H1 (cell line): ENCODE measurements around the gene MGLL. TPM values are rescaled to one million over a fixed set of nuclear protein-coding genes. Genes with fewer than 3 reads are reported as not detected.

Source experiments
- CTCF ChIA-PET: fragments of 300-600 bp; sonication (Branson Sonifier 250); formaldehyde crosslinking; loops from one replicate; lab custom pipeline; 2021; ENCODE audit not compliant: partially characterized antibody; lab: Charles Lee
- POLR2A ChIA-PET: fragments of 300-600 bp; sonication (Branson Sonifier 250); formaldehyde crosslinking; loops from one replicate; lab custom pipeline; 2021; ENCODE audit warnings: inconsistent platforms; ENCODE audit not compliant: partially characterized antibody; lab: Charles Lee
- DNase-seq, 2 experiments: peaks; one replicate each; pipeline versions ENCODE4 v3.0.0 to v3.0.0-alpha.2; 2010 to 2022; ENCODE audit warnings: low spot score in 2 of 2, low read depth in 1 of 2, mixed read lengths in 1 of 2
- FAIRE-seq: peaks from 2 replicates; lab custom pipeline; 2011; peaks lifted over from hg19 to GRCh38; lab: Jason Lieb, UNC
- H2AFZ ChIP-seq: 2 replicates; pipeline ENCODE4 v1.8.1; 2012; ENCODE audit warnings: low read length, inconsistent platforms
- H2AK5ac ChIP-seq: 2 replicates; pipeline ENCODE4 v1.6.1; 2013; ENCODE audit warnings: low read depth, low read length
- H2BK120ac ChIP-seq: replicated peaks from 2 replicates; pipeline ENCODE3; 2013; ENCODE audit warnings: low read depth, low read length, inconsistent platforms
- H2BK12ac ChIP-seq: 2 replicates; pipeline ENCODE4 v1.6.1; 2013; ENCODE audit warnings: low read depth, low read length
- H2BK15ac ChIP-seq: 2 replicates; pipeline ENCODE4 v1.6.1; 2013; ENCODE audit warnings: low read length
- H2BK20ac ChIP-seq: 2 replicates; pipeline ENCODE4 v1.6.1; 2013; ENCODE audit warnings: low read length
- H2BK5ac ChIP-seq: 2 replicates; pipeline ENCODE4 v1.6.1; 2013; ENCODE audit warnings: low read depth, low read length
- H3K14ac ChIP-seq: 2 replicates; pipeline ENCODE4 v1.6.1; 2013; ENCODE audit warnings: inconsistent platforms; ENCODE audit not compliant: insufficient read length
- H3K18ac ChIP-seq: 2 replicates; pipeline ENCODE4 v1.6.1; 2013; ENCODE audit warnings: low read length; ENCODE audit errors: extremely low read depth
- H3K23ac ChIP-seq: 2 replicates; pipeline ENCODE4 v1.6.1; 2013; ENCODE audit warnings: inconsistent platforms; ENCODE audit not compliant: insufficient read length
- H3K23me2 ChIP-seq: 2 replicates; pipeline ENCODE4 v1.6.1; 2013; ENCODE audit warnings: low read depth, low read length
- H3K27ac ChIP-seq: 2 replicates; pipeline ENCODE4 v1.6.1; 2011; ENCODE audit warnings: low read depth, low read length, inconsistent platforms
- H3K27me3 ChIP-seq, 4 experiments: replicated peaks in 1 of 4; 1 replicate in 1 of 4; 2 replicates in 3 of 4; pipeline versions ENCODE4 v1.6.1 to v1.8.1; 2011 to 2013; ENCODE audit warnings: low read length in 3 of 4, mild to moderate bottlenecking in 3 of 4, inconsistent platforms in 2 of 4, mixed read lengths in 2 of 4, moderate library complexity in 1 of 4; ENCODE audit not compliant: control insufficient read depth in 3 of 4, insufficient read depth in 3 of 4; ENCODE audit errors: extremely low read depth in 1 of 4
- H3K36me3 ChIP-seq, 4 experiments: 2 replicates each; pipeline versions ENCODE4 v1.6.1 to v1.8.1; 2011 to 2013; ENCODE audit warnings: mild to moderate bottlenecking in 4 of 4, low read length in 3 of 4, moderate library complexity in 2 of 4, control low read depth in 1 of 4, inconsistent platforms in 1 of 4; ENCODE audit not compliant: insufficient read depth in 4 of 4, control insufficient read depth in 2 of 4
- H3K4ac ChIP-seq: replicated peaks from 2 replicates; pipeline ENCODE3; 2013; ENCODE audit warnings: low read length, low read depth, mixed read lengths, inconsistent platforms; ENCODE audit not compliant: insufficient read length
- H3K4me1 ChIP-seq, 4 experiments: replicated peaks in 1 of 4; 1 replicate in 1 of 4; 2 replicates in 3 of 4; pipeline versions ENCODE4 v1.6.1 to v1.8.1; 2011 to 2013; ENCODE audit warnings: low read length in 3 of 4, inconsistent platforms in 2 of 4, mixed read lengths in 1 of 4; ENCODE audit not compliant: insufficient read depth in 4 of 4, control insufficient read depth in 3 of 4
- H3K4me2 ChIP-seq, 2 experiments: 2 replicates each; pipeline versions ENCODE4 v1.6.1 to v1.8.1; 2011 to 2013; ENCODE audit warnings: low read depth in 2 of 2, low read length in 2 of 2, control low read depth in 1 of 2, inconsistent platforms in 1 of 2, mild to moderate bottlenecking in 1 of 2; ENCODE audit not compliant: insufficient read depth in 1 of 2
- H3K4me3 ChIP-seq, 4 experiments: fragments of 200-600, 300-600 bp in 1 of 4; sonication (generic), shearing (Covaris generic), sonication (Bioruptor Twin) in 1 of 4; 2 replicates each; pipeline versions ENCODE4 v1.5.1 to v1.8.1; 2011 to 2016; ENCODE audit warnings: low read length in 4 of 4, low read depth in 3 of 4, control low read depth in 2 of 4, inconsistent platforms in 2 of 4, mild to moderate bottlenecking in 2 of 4, mixed read lengths in 1 of 4, moderate library complexity in 1 of 4; ENCODE audit not compliant: insufficient read depth in 2 of 4; ENCODE audit errors: extremely low read depth in 1 of 4
- H3K56ac ChIP-seq: replicated peaks from 2 replicates; pipeline ENCODE3; 2013; ENCODE audit warnings: low read depth, mild to moderate bottlenecking, mixed read lengths, low read length, inconsistent platforms; ENCODE audit not compliant: insufficient read length
- H3K79me1 ChIP-seq: 2 replicates; pipeline ENCODE4 v1.6.1; 2013; ENCODE audit warnings: low read depth, low read length, control low read depth
- H3K79me2 ChIP-seq, 2 experiments: 2 replicates each; pipeline versions ENCODE4 v1.6.1 to v1.8.1; 2012 to 2013; ENCODE audit warnings: low read length in 2 of 2, mild to moderate bottlenecking in 2 of 2, inconsistent platforms in 1 of 2; ENCODE audit not compliant: insufficient read depth in 2 of 2, control insufficient read depth in 1 of 2
- H3K9ac ChIP-seq, 4 experiments: replicated peaks in 1 of 4; 1 replicate in 1 of 4; 2 replicates in 3 of 4; pipeline versions ENCODE4 v1.6.1 to v1.8.1; 2011 to 2013; ENCODE audit warnings: low read depth in 3 of 4, low read length in 3 of 4, control low read depth in 2 of 4, mild to moderate bottlenecking in 2 of 4, moderate library complexity in 2 of 4, inconsistent platforms in 1 of 4; ENCODE audit errors: extremely low read depth in 1 of 4
- H3K9me3 ChIP-seq, 2 experiments: 2 replicates each; pipeline versions ENCODE4 v1.6.1 to v1.8.1; 2012 to 2013; ENCODE audit warnings: mild to moderate bottlenecking in 2 of 2, moderate library complexity in 2 of 2, control low read depth in 1 of 2, inconsistent platforms in 1 of 2, low read depth in 1 of 2, low read length in 1 of 2, mixed read lengths in 1 of 2; ENCODE audit not compliant: insufficient read depth in 2 of 2
- H4K20me1 ChIP-seq, 2 experiments: replicated peaks in 1 of 2; 2 replicates each; pipeline versions ENCODE3 to v1.8.1; 2011 to 2013; ENCODE audit warnings: inconsistent platforms in 2 of 2, low read length in 2 of 2, mild to moderate bottlenecking in 1 of 2; ENCODE audit not compliant: insufficient read depth in 2 of 2, control insufficient read depth in 1 of 2
- H4K5ac ChIP-seq: 2 replicates; pipeline ENCODE4 v1.6.1; 2013; ENCODE audit warnings: low read length, low read depth, mixed read lengths, inconsistent platforms; ENCODE audit not compliant: insufficient read length
- H4K8ac ChIP-seq: 2 replicates; pipeline ENCODE4 v1.8.0; 2013; ENCODE audit warnings: mild to moderate bottlenecking, moderate library complexity, low read length, inconsistent platforms; ENCODE audit not compliant: insufficient read depth; ENCODE audit errors: extremely low read depth
- H4K91ac ChIP-seq: replicated peaks from 2 replicates; pipeline ENCODE3; 2013; ENCODE audit warnings: low read length, mixed read lengths, inconsistent platforms; ENCODE audit not compliant: insufficient read length
- CTBP2 ChIP-seq: IDR thresholded peaks from 2 replicates; pipeline ENCODE4 v1.7.0; 2011; ENCODE audit warnings: borderline replicate concordance, mild to moderate bottlenecking, moderate library complexity, mixed read lengths, low read length; ENCODE audit not compliant: insufficient read depth, insufficient read length
- WGBS, 2 experiments: shearing (Covaris generic) in 1 of 2; methylation state at CpG; one replicate each; pipeline versions ENCODE4 v1.1.6 to v1.1.7; 2013 to 2015; ENCODE audit warnings: low lambda C conversion rate in 2 of 2, mixed read lengths in 2 of 2, inconsistent platforms in 1 of 2, low coverage in 1 of 2, missing lambda C conversion rate in 1 of 2; ENCODE audit not compliant: insufficient replicate concordance in 2 of 2, insufficient coverage in 1 of 2, insufficient read length in 1 of 2; ENCODE audit errors: extremely low coverage in 1 of 2, missing lambda C conversion rate in 1 of 2; 5-methylcytosine and 5-hydroxymethylcytosine counted together
- polyA plus RNA-seq, 7 experiments: library from polyadenylated mRNA; depleted of rRNA in 3 of 7; stranded (reverse) in 5 of 7; unstranded in 2 of 7; fragments of >200 nt in 5 of 7; fragments of 200-250 nt in 2 of 7; gene quantifications; 1 replicate in 5 of 7; 2 replicates in 1 of 7; 4 replicates in 1 of 7; pipeline versions ENCODE4 v1.2.1 to v1.2.3, GENCODE V29; 2011 to 2013; ENCODE audit warnings: missing spikeins in 2 of 7, mixed read lengths in 2 of 7
- total RNA-seq: library from RNA; stranded (reverse); fragmentation: NEBNext Ultra II Directional; extraction: Animal tissue kit (Norgen Biotek cat#: 25700); gene quantifications from 2 replicates; pipeline ENCODE4 v1.2.1, GENCODE V29; 2021

The MGLL gene
- total and polyA plus RNA-seq, 2 of the 8 experiments (the other 6 are each of a cell fraction or from before 2014, with no cell fraction given), result 0.05 to 0.34 TPM

DNA sequence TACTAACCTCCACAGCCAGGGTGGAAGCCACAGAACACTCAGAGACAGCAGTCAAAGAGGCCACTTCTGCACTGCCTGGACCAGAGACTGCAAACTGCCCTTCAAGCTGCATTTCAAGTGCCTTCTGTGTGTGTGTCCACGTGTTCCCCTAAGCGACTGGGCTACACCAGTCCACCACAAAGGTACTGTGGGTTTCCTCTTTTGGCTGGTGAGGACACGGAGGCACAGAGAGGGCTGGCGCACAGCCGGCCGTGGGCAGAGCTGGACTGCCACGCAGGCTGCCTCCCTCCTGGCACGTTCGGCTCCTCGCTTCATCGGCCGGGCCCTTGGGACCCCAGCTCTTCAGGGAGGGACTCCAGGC lies 60.9 kb downstream of the MGLL start:
- FAIRE-seq (no peak), DNase-seq (no peak)
- Histone ChIP-seq H3K27me3 (0 out of 7 replicates have a peak, but pooled peaks cover 0 to 2% (median 0%) of the 10 kb centered on the region in 4 experiments), H2AFZ (no peak overlapping the region), H2BK12ac (no peak overlapping the region), H3K4ac (no peak overlapping the region), H2BK20ac (no peak overlapping the region), H4K20me1 (no peaks in the 10 kb centered on the region), H2BK15ac (no peak overlapping the region), H3K56ac (no peak overlapping the region), H3K23me2 (no peaks in the 10 kb centered on the region), H3K4me3 (no peak overlapping the region), H4K5ac (no peak overlapping the region), H4K8ac (no peak overlapping the region), H2AK5ac (no peak overlapping the region), H3K79me2 (no peaks in the 10 kb centered on the region), H3K14ac (no peak overlapping the region), H3K18ac (no peak overlapping the region), H3K4me1 (no peaks in the 10 kb centered on the region), H3K36me3 (no peaks in the 10 kb centered on the region), H2BK5ac (no peak overlapping the region), H3K4me2 (no peak overlapping the region), H3K27ac (no peak overlapping the region), H3K79me1 (no peaks in the 10 kb centered on the region), H3K23ac (no peak overlapping the region), H4K91ac (peak overlapping the region; percentile 70), H2BK120ac (no peak overlapping the region), H3K9me3 (no peaks in the 10 kb centered on the region), H3K9ac (no peak overlapping the region)
- POLR2A ChIA-PET, result interaction anchor here (0.8 to 1.4 kb wide), 2 partner anchors 29 to 55 kb away, joined by 3 read pairs; no protein-coding TSS in a partner anchor
- 89% methylated on average over 12 of the region's 12 CpGs; no CpG with 5 or more reads in 1 of the 2 experiments for WGBS, 2 experiments
- CTCF ChIA-PET, result interaction anchor here (0.9 to 3.5 kb wide), 9 partner anchors 8 to 129 kb away, joined by 3 to 35 read pairs (median 5); no protein-coding TSS in a partner anchor
- no peak for TF ChIP-seq CTBP2
